Stimulated activated naive CD8-positive, alpha-beta T cell treated with anti-CD3 and anti-CD28 coated beads, Interleukin-15, Interleukin-2, amounts not matched to agents 100 ng/mL and 50 ng/mL, for 24 hours (primary cell): ENCODE results near the gene PLOD2.
"Not testable (repeated sequence)": the region's sequence is repeated elsewhere in the genome, so short reads cannot be mapped to it uniquely, and the experiment has no call there.

Source experiments
- H3K27ac Mint-ChIP-seq: one replicate; pipeline ENCODE4 v1.8.0; 2021; ENCODE audit warnings: mild to moderate bottlenecking, mixed read lengths
- H3K27me3 Mint-ChIP-seq: one replicate; pipeline ENCODE4 v1.8.0; 2021; ENCODE audit warnings: mixed read lengths
- H3K36me3 Mint-ChIP-seq: one replicate; pipeline ENCODE4 v1.8.0; 2021; ENCODE audit warnings: low read depth, mixed read lengths
- H3K4me1 Mint-ChIP-seq: one replicate; pipeline ENCODE4 v1.8.0; 2021; ENCODE audit warnings: low read depth, mixed read lengths
- H3K4me3 Mint-ChIP-seq: one replicate; pipeline ENCODE4 v1.8.0; 2021; ENCODE audit warnings: mild to moderate bottlenecking, mixed read lengths
- H3K9me3 Mint-ChIP-seq: one replicate; pipeline ENCODE4 v1.8.0; 2021; ENCODE audit warnings: mixed read lengths

PLOD2 gene

DNA sequence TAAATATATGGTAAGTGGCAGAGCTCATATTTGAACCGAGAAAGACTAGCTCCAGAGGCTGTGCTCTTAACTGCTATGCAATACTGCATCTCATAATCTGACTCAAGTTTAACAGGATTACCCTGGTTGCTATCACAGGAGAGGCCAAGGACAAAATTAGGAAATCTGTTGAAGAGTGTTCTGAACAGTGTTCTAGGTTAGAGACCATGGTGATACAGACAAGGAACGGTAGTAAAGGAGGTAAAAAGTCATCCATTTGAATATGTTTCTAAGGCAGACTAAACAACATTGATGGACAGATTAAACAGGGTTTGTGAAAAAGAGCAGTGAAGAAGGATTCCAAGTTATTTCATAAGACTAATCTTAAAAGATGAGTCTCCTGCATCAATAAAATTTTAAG lies 22.1 kb downstream of the PLOD2 start:
- H3K4me1 Mint-ChIP-seq = no peaks in the 10 kb centered on the region
- H3K27ac Mint-ChIP-seq = no peak overlapping the region
- H3K4me3 Mint-ChIP-seq = no peak overlapping the region
- no peaks in the 10 kb centered on the region for H3K36me3 Mint-ChIP-seq
- peaks cover 3% of the 10 kb centered on the region for H3K27me3 Mint-ChIP-seq
- H3K9me3 Mint-ChIP-seq = no peaks in the 10 kb centered on the region

DNA sequence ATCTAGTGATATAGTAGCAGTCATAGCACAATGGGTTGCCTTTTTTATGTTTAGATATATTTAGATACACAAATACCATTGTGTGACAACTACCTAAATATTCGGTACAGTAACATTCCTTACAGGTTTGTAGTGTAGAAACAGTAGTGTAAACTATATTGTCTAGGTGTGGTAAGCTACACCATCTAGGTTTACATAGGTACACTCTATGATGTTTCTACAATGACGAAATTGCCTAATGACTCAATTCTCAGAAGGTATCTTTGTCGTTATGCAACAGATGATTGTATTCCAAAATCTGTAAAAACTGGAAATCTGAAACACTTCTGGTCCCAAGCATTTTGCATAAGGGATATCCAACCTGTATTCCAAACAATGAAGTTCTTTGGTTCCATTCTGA lies 24.3 kb downstream of the PLOD2 start:
- Mint-ChIP-seq H3K27me3 (peaks cover 3% of the 10 kb centered on the region), H3K4me1 (no peaks in the 10 kb centered on the region), H3K36me3 (no peaks in the 10 kb centered on the region), H3K9me3 (no peaks in the 10 kb centered on the region), H3K27ac (no peak overlapping the region), H3K4me3 (no peak overlapping the region)

DNA sequence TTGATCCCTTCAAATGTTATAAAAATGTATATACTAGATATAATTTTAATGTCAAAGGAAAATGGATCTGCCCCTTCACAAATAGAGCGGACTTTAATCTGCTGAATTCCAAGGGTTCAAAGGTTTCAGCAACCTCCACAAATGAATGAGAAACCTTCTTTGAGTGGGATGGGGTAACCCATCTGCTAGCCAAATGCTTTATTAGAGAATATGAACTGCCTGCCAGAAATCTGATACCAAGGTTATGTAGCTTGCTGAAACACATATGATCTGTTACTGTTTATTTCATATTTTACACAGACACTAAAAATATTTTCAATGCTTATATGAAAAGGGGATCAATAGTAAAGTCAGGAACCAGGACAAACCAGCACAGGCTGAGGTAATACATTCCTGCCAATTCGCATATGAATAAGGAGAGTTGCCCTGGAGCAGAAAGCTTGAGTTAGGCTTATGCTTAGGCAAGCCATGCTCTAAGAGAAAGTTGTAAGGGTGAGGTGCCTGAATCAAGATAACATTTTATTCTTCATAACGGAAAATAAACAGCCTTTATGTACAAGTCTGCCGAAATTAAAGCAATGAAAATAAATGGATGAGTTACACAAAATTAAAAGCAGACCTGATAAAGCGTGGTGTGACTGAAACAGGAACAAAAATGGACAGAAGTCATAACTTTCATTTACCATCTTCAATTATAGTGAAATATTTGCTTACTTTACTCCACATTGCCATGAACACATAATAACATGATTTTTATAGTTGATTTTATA lies 26.5 kb downstream of the PLOD2 start:
- H3K9me3 Mint-ChIP-seq = no peaks in the 10 kb centered on the region
- no peak overlapping the region for H3K27ac Mint-ChIP-seq
- no peaks in the 10 kb centered on the region for H3K36me3 Mint-ChIP-seq
- no peak overlapping the region for H3K4me3 Mint-ChIP-seq
- H3K4me1 Mint-ChIP-seq = no peaks in the 10 kb centered on the region
- no peaks in the 10 kb centered on the region for H3K27me3 Mint-ChIP-seq

DNA sequence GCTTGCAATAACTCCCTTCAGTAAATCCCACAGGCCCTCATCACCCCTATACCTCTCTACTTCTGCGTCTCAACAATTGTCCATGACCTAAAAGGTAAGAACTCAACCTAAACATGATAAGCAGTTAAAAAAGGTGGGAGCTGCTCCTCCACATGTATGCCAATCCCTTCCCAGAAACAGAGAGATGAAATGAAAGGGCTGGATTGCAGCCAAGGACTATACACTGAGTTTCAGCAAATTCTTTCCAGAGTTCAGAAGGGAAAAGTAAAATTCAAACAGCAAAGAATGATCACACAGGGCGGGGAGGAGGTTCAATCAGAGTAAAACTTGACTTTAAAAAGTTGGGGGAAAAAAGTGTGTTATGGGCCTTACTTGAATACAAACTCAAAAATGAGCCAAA lies 27.5 kb downstream of the PLOD2 start:
- H3K27me3 Mint-ChIP-seq = no peaks in the 10 kb centered on the region

DNA sequence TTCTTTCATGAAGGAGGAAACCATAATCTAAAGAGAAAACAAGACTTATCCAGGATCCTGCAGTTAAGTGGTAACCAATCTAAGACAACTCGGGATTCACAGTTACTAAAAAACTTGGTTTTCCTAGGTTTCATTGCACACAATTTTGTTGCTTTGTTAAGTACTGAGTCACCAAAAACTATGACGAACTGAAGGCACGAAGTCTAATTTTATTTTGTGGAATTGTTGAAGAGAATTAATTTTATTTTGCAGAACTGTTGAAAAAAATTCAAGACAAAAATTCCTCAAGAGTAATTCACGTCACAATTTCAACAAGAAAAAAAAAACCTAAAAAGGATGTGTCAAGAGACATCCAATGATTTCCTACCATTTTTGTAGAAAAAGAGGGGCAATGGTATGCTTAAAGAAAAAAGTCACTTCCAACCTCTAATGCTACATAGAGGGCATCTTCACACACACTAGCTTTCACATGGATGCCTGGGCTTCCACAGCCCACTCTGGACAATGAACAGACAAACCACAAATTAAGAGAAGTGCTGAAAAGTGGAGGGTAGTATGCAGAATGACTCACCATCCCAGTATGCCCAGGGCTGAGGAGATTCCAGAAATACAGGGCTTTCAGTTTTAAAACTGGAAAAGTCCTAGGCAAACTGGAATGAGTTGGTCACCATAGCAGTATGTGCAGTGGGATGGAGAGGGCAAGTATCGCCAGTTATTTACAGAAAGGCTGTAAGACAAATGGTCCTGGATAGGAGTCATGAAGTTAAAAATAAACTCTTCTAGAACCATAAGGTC lies 29.2 kb downstream of the PLOD2 start:
- Mint-ChIP-seq H3K9me3 (no peaks in the 10 kb centered on the region), H3K4me1 (no peaks in the 10 kb centered on the region), H3K36me3 (no peaks in the 10 kb centered on the region), H3K27ac (no peak overlapping the region), H3K27me3 (no peaks in the 10 kb centered on the region), H3K4me3 (no peak overlapping the region)

More for the DNA sequence above, 27.5 kb downstream of the PLOD2 start:
- H3K4me1 Mint-ChIP-seq = no peaks in the 10 kb centered on the region
- H3K36me3 Mint-ChIP-seq = no peaks in the 10 kb centered on the region
- H3K9me3 Mint-ChIP-seq = no peaks in the 10 kb centered on the region
- H3K4me3 Mint-ChIP-seq = no peak overlapping the region
- no peak overlapping the region for H3K27ac Mint-ChIP-seq

DNA sequence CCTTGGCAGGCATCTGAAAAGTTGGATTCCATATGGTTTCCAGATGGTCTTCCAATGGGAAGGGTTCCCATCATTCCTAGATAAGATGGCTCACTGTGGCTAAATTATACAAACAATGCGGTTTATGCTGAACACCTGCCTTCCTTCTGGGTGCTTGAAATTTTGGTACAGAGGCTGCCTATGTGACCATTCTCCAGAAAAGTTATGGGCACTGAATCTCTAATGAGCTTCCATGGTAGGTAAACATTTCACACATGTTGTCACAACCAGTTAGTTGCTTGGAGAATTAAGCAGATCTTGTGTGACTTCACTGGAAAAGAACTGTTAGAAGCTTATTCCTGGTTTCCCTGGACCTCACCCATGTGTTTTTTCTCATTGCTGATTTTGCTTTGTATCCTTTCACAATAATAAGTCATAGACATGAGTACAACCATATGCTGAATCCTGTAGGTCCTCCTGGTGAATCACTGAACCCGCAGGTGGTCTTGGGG lies 30.1 kb downstream of the PLOD2 start:
- no peaks in the 10 kb centered on the region for H3K9me3 Mint-ChIP-seq
- no peaks in the 10 kb centered on the region for H3K27me3 Mint-ChIP-seq
- H3K27ac Mint-ChIP-seq = no peak overlapping the region
- H3K4me1 Mint-ChIP-seq = no peaks in the 10 kb centered on the region
- H3K36me3 Mint-ChIP-seq = no peaks in the 10 kb centered on the region
- no peak overlapping the region for H3K4me3 Mint-ChIP-seq

DNA sequence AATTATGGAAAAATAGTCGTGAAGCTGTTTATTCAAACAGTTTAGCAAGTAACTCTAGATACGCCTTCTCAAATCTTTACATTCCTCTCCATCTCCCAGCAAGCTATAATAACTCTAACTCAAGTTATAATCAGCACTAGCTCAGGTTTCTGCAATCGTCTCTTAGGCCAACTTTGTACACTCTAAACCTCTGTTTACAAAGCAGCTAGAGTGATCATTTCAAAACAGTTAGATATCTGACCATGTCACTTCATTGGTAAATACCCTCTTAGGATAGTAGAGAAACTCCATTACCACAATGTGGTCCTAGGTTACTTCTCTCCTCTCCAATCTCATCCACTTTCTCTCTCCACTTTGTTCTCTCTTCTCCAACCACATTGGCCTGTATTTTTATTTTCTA lies 31.2 kb downstream of the PLOD2 start:
- H3K4me3 Mint-ChIP-seq = no peak overlapping the region
- no peaks in the 10 kb centered on the region for H3K9me3 Mint-ChIP-seq
- no peaks in the 10 kb centered on the region for H3K27me3 Mint-ChIP-seq
- no peaks in the 10 kb centered on the region for H3K4me1 Mint-ChIP-seq
- no peak overlapping the region for H3K27ac Mint-ChIP-seq
- no peaks in the 10 kb centered on the region for H3K36me3 Mint-ChIP-seq

DNA sequence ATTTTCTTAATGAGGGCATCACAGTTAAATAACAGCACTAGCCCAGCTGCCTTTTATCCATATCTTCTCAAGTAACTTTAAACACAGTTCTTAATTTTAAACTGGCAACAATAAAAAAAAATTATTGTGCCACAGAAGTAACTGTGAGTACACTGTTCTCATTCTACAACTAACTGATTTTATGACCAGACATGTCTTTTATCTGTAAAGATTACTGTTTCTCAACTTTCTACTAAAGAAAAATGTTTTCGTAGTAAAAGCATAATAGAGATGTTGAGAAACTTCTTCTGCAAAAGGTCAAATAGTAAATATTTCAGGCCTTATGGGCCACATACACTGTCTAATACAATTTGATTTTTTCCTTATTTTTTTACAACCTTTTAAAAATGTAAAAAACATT lies 32.0 kb downstream of the PLOD2 start:
- Mint-ChIP-seq H3K36me3 (no peaks in the 10 kb centered on the region), H3K27me3 (no peaks in the 10 kb centered on the region), H3K4me1 (no peaks in the 10 kb centered on the region), H3K4me3 (no peak overlapping the region), H3K9me3 (no peaks in the 10 kb centered on the region), H3K27ac (no peak overlapping the region)

DNA sequence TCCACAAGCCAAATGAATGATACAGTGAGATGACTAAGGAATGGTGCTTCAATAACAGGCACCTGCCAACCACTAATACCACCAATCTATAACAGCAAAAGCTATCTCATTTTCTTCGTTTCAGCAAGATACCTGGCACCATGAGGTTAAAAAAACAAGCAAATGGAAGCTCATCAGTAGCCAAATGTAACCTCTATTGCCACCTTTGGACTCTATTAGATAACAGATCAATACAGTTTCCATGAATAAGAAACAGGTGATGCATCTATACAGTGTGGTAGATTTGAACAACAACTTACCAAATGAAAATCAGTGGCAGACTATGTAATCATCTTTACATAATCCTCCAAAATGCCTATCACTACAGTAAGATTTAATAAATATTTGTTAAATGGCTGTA lies 32.8 kb downstream of the PLOD2 start:
- no peak overlapping the region for H3K27ac Mint-ChIP-seq
- no peaks in the 10 kb centered on the region for H3K36me3 Mint-ChIP-seq
- no peaks in the 10 kb centered on the region for H3K4me1 Mint-ChIP-seq
- no peaks in the 10 kb centered on the region for H3K27me3 Mint-ChIP-seq
- H3K4me3 Mint-ChIP-seq = no peak overlapping the region
- no peaks in the 10 kb centered on the region for H3K9me3 Mint-ChIP-seq

DNA sequence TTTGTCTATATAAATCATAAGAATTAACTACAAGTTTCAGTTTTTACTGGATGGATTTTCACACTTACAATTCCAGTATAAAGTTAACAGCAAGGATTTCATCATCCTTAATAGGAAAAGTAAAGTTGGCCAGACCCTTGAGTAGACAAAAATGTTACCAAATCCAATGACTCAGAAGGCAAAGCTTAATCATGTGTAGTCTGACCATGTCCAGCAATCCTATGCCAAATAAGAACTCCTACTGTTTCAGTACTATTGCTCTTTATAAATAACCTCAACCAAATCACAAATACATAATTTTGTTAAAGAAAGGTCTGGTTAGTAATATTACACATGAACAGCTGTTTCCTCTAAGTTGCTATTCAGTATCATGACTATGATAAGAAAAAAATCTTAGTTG lies 35.0 kb downstream of the PLOD2 start:
- H3K9me3 Mint-ChIP-seq = no peaks in the 10 kb centered on the region
- no peak overlapping the region for H3K27ac Mint-ChIP-seq
- no peak overlapping the region for H3K4me3 Mint-ChIP-seq
- no peaks in the 10 kb centered on the region for H3K27me3 Mint-ChIP-seq
- no peaks in the 10 kb centered on the region for H3K36me3 Mint-ChIP-seq
- H3K4me1 Mint-ChIP-seq = no peaks in the 10 kb centered on the region

DNA sequence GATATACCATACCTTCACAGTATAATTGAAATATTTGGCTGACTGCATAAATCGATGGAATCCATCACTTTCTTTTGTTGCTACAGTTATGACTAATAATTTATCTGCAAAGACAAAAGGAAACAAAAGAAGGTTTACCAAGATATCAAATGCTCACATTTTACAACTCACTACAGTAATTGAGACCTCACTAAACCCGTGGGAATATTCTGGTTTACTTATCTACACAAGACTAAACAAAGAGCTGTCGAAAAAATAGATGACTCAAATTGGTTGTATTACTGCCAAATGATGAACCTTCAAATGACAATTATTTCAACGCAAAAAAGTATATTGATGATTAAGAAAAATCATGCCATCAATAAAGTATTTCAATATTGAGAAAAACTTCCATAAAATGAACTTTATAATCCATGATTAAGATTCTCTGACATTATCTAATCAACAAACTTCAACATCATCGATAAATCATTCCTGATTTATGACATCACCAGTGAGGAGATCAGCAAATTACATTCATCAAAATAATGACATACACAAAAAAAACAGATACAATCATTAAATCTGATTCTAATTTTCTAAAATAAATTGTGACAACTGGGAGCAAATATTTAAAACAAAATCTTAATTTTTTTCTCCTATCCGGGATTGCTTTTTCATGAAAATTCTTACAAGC lies 36.7 kb downstream of the PLOD2 start:
- H3K4me3 Mint-ChIP-seq = no peak overlapping the region
- H3K27ac Mint-ChIP-seq = no peak overlapping the region
- no peaks in the 10 kb centered on the region for H3K36me3 Mint-ChIP-seq
- H3K9me3 Mint-ChIP-seq = no peaks in the 10 kb centered on the region
- H3K27me3 Mint-ChIP-seq = no peaks in the 10 kb centered on the region
- H3K4me1 Mint-ChIP-seq = no peaks in the 10 kb centered on the region

DNA sequence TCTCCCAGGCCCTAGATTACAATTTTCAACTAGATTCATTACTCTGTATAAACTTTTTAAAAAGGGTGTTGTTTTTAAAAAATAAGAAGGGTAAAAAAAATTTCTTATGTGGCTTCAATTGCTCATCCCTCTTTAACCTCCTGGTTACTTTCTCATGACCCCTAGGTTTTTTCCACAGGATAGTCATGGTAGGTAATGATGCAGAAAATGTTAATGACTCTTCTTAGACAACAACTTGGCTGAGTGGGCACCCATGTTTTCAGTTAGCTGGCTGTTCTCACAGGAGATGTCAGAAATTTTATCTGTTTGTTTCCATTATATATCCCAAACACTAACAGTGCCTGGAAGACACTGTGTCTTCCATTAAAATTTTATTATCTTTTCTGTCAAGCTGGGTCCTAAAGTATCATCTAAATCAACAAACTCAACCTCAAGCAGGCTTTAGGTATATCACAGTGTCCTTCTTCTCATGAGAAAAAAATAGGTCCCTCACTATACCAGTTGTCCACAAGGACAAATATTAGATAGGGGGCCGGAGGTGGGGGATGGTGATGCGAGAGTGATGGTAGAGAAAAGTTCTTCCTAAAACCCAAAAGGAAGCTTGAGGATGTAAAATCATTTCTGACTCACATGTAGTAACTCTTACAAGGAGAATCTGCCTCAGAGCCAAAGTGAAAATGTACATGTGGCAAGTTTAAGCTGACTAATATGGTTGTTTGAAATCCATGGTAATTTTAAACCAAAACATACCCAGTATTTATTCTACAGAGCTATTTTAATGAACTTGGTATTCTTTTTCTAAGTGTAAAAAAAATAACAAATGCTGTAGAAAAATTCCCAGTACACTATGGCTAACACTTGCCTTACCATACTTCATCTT lies 43.3 kb downstream of the PLOD2 start:
- no peaks in the 10 kb centered on the region for H3K27me3 Mint-ChIP-seq
- peaks cover 26% of the 10 kb centered on the region for H3K9me3 Mint-ChIP-seq
- no peaks in the 10 kb centered on the region for H3K4me1 Mint-ChIP-seq
- no peak overlapping the region for H3K4me3 Mint-ChIP-seq
- peaks cover 4% of the 10 kb centered on the region for H3K36me3 Mint-ChIP-seq
- no peak overlapping the region for H3K27ac Mint-ChIP-seq

DNA sequence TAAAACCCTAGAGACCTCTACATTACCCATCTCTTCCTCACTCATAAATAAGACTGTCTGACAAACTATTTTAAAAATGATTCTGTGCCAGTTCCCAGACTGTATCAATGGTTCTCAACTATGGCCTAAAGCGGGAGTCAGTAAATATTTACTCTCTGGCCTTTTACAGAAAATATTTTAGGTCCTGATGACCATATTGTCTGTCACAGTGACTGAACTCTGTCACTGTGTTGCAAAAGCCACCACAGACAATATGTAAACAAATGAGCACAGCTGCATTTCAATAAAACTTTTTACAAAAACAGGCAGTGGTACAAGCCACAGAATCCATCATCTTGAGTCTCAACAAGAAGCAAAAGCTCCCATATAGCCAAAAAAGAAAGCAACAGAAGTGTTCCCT lies 45.4 kb downstream of the PLOD2 start:
- H3K9me3 Mint-ChIP-seq = peaks cover 29% of the 10 kb centered on the region
- peaks cover 4% of the 10 kb centered on the region for H3K36me3 Mint-ChIP-seq
- no peak overlapping the region for H3K27ac Mint-ChIP-seq
- no peaks in the 10 kb centered on the region for H3K4me1 Mint-ChIP-seq
- H3K27me3 Mint-ChIP-seq = no peaks in the 10 kb centered on the region
- no peak overlapping the region for H3K4me3 Mint-ChIP-seq

DNA sequence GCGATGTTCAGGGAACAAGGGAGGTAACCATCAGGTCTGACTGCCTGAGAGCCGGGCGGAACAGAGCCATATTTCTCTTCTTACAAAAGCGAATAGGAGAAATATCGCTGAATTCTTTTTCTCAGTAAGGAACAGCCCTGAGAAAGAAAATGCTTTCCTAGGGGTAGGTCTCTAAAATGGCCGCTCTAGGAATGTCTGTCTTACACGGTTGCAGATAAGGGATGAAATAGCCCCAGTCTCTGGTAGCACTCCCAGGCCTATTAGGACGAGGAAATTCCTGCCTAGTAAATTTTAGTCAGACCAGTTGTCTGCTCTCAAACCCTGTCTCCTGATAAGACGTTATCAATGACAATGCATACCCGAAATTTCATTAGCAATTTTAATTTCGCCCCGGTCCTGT lies 47.2 kb downstream of the PLOD2 start:
- H3K27ac Mint-ChIP-seq, H3K4me3 Mint-ChIP-seq, H3K27me3 Mint-ChIP-seq, H3K36me3 Mint-ChIP-seq, H3K4me1 Mint-ChIP-seq: not testable (repeated sequence)
- H3K9me3 Mint-ChIP-seq = peaks cover 26% of the 10 kb centered on the region
